Choroid plexus epithelial cell (primary cell): ENCODE measurements around the gene TRIM52.
"Not testable (repeated sequence)": the region's sequence is repeated elsewhere in the genome, so short reads cannot be mapped to it uniquely, and the experiment has no call there.

Source experiments
- DNase-seq: peaks from one replicate; pipeline ENCODE4 v3.0.0-alpha.2; 2010; ENCODE audit warnings: low read depth
- H3K4me3 ChIP-seq: 2 replicates; pipeline ENCODE4 v1.5.1; 2011; ENCODE audit warnings: low read depth, mild to moderate bottlenecking, control low read depth, low read length, moderate library complexity
- CTCF ChIP-seq: conservative IDR thresholded peaks from 2 replicates; pipeline ENCODE4 v1.5.1; 2011; ENCODE audit warnings: low read depth, mild to moderate bottlenecking, control low read depth, inconsistent platforms, low read length, moderate library complexity

The TRIM52 gene

DNA sequence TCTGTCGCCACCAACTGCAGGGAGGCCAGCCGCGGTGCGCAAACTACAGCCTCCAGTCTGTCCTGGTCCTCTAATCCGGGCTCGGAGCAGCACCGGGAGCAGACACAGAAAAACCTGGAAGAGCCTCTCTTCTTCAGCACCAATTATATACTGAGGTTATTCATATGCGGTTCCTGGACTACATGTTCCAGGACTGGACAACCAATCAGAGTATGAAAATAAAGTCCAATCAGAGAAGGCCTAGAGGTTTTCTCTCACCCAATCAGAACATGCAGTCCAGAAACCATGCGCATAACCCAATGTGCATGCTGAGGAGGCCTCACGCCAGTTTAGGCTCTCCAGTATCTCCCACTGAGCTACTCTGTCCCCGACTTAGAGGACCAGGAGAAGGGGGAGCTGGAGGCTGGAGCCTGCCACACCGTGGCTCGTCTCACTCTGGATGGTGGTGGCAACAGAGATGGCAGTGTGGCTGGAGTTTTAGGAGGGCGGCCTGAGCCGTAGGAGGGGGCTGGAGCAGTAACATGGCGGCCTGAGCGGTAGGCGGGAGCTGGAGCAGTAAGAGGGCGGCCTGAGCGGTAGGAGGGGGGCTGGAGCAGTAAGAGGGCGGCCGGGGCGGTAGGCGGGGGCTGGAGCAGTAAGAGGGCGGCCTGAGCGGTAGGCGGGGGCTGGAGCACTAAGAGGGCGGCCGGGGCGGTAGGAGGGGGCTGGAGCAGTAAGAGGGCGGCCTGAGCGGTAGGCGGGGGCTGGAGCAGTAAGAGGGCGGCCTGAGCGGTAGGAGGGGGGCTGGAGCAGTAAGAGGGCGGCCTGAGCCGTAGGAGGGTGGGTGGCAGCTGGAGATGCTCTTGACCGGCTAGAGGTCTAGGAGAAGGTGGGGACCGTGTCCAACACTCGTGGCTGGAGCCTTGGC lies 20.4 kb upstream of the TRIM52 start:
- no peak overlapping the region for H3K4me3 ChIP-seq
- TF ChIP-seq CTCF = no peak
- DNase-seq = no peak

DNA sequence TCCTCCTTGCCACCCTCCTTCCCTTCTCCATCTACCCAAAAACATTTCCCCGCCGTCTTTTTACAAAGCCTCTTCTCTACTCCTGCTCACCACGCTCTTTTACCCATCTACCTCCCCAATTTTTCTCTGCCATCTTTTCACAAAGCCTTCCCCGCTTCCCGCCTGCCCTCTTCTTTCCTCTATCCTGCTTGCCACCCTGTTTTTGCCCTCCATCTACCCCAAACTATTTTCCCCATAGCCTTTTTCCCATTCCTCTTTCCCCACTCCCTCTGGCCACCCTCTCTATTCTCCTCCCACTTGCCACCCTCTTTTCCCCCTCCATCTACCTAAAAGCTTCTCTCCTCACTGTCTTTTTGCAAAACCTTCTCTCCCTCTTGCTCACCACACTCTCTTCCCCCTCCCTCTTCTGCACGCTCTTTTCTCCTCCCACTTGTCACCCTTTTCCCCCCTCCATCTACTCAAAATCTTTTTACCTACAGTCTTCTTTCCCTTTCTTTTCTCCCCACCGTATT lies 19.4 kb upstream of the TRIM52 start:
- no peak overlapping the region for H3K4me3 ChIP-seq
- no peak for DNase-seq
- no peak for TF ChIP-seq CTCF

GRCh38 chr5:181273433-181273744 lies 12.4 kb upstream of the TRIM52 start:
- not testable (repeated sequence) for H3K4me3 ChIP-seq, DNase-seq

- DNase-seq = no peak
- H3K4me3 ChIP-seq = no peak overlapping the region
- no peak for TF ChIP-seq CTCF
Observed at GRCh38 chr5:181271081-181271480, 10.1 kb upstream of the TRIM52 start.

- not testable (repeated sequence) for DNase-seq, H3K4me3 ChIP-seq
Observed at GRCh38 chr5:181267907-181268306, 7.0 kb upstream of the TRIM52 start.

DNA sequence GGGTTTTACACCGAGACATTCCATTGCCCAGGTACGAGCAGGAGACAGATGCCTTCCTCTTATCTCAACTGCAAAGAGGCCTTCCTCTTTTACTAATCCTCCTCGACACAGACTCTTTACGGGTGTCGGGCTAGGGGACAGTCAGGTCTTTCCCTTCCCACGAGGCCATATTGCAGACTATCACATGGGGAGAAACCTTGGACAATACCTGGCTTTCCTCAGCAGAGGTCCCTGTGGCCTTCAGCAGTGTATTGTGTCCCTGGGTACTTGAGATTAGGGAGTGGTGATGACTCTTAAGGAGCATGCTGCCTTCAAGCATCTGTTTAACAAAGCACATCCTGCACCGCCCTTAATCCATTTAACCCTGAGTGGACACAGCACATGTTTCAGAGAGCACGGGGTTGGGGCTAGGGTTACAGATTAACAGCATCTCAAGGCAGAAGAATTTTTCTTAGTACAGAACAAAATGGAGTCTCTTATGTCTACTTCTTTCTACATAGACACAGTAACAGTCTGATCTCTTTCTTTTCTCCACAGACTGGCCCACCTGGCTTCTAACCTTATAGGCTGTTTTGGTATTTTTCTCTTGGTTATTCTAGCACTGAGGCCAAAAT lies 6.5 kb upstream of the TRIM52 start:
- not testable (repeated sequence) for H3K4me3 ChIP-seq, DNase-seq

DNA sequence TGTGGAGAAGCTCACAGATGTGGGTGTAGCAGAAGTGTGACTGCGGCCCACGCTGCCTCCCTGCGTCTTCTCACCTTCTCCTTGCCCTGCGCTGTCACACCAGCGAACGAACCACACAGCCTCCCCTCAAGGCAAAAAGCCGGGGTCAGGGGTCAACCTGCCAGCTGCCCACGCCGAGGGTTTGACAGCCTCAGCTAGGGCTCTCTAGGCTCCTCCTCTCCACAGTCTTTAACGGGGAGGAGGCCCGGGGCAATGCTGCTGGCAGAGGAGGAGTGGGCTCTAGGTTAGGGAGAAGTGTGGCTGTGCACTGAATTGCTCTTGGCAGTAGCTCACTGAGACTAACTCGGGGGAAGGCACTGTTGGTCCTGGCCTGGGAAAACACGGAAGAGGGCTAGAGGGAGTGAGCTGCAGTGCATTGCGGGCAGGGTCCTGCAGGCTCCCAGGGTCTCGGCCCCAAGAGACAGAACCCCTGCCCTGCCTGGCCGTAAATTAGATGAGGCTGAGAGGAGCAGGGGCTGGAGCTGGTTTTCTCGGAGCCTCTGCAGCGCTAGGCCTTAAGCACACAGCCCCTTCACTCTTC lies 4.2 kb upstream of the TRIM52 start:
- no peak overlapping the region for H3K4me3 ChIP-seq
- DNase-seq = no peak
- TF ChIP-seq CTCF = no peak

DNA sequence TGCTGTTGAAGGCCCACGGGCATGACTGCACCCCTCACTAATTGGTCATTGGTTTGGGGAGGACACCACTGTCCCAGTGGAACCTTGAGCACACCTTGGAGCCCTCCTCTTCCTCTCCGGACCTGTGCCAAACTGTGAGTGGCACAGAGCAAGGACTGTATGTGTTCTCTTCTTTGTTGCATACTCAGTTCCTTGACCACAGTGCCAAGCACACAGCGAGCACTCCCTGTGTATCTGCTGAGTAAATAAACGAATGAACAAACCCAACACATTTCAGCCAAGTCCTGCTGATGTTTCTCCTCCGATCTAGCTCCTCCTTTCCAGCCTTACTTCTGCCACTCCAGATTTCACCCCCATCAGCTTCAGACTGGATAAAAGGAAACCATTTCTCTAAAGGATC lies 2.7 kb upstream of the TRIM52 start:
- TF ChIP-seq CTCF = no peak
- DNase-seq = no peak
- no peak overlapping the region for H3K4me3 ChIP-seq
